C4-2B (cell line): ENCODE data around the gene NAV3.
A peak's percentile ranks its signal among the peaks of the same experiment; 100 is the strongest.

ENCODE experiments used
- H3K27ac ChIP-seq: fragments of 450-650 bp; 2 replicates; pipeline ENCODE4 v1.5.1; 2017
- CTCF ChIP-seq: fragments of 450-650 bp; conservative IDR thresholded peaks from 2 replicates; pipeline ENCODE4 v1.5.1; 2017; ENCODE audit warnings: mild to moderate bottlenecking
- ZFX ChIP-seq: fragments of 450-650 bp; IDR thresholded peaks from 2 replicates; pipeline ENCODE4 v1.6.1; 2017

NAV3 gene

GRCh38 chr12:78018171-78018910 is 187.6 kb downstream of the NAV3 start:
- no peak overlapping the region for H3K27ac ChIP-seq
- TF ChIP-seq CTCF (no peak), ZFX (no peak)

- H3K27ac ChIP-seq = no peak overlapping the region
- TF ChIP-seq CTCF = no peak
- TF ChIP-seq ZFX = no peak
These were observed 188.2 kb downstream of the NAV3 start for GRCh38 chr12:78018939-78019338.

GRCh38 chr12:78028426-78028825 is 197.7 kb downstream of the NAV3 start:
- no peak for TF ChIP-seq ZFX
- TF ChIP-seq CTCF = no peak
- no peak overlapping the region for H3K27ac ChIP-seq

- H3K27ac ChIP-seq = no peak overlapping the region
- TF ChIP-seq ZFX (no peak), CTCF (no peak)
These were observed 203.3 kb downstream of the NAV3 start for GRCh38 chr12:78034025-78034424.

GRCh38 chr12:78035901-78036606 is 205.4 kb downstream of the NAV3 start:
- H3K27ac ChIP-seq = no peak overlapping the region
- no peak for TF ChIP-seq CTCF
- TF ChIP-seq ZFX = no peak

- H3K27ac ChIP-seq = no peak overlapping the region
- TF ChIP-seq ZFX (no peak), CTCF (no peak)
These were observed 206.2 kb downstream of the NAV3 start for GRCh38 chr12:78036874-78037273.

GRCh38 chr12:78037707-78038106 is 207.0 kb downstream of the NAV3 start:
- no peak overlapping the region for H3K27ac ChIP-seq
- TF ChIP-seq CTCF (peak; percentile 13; the same call in 1 of the 2 replicates), ZFX (no peak)
